Measurements from ENCODE around the gene RPUSD1. TPM values are rescaled to one million over a fixed set of nuclear protein-coding genes. Genes with fewer than 3 reads are reported as not detected.
A peak's percentile ranks its signal among the peaks of the same experiment; 100 is the strongest.

Gene RPUSD1
- total RNA-seq, 3 donors from 2014 or later: 19.8 to 20.0 (median 19.8) TPM

GRCh38 chr16:832652-833336 lies 44.6 kb upstream of the RPUSD1 start:
- Histone ChIP-seq H3K9me3 (peaks cover 19% of the 10 kb centered on the region), H3K4me3 (no peak overlapping the region), H3K36me3 (ENCODE audit: low read depth) (no peaks in the 10 kb centered on the region), H3K4me1 (ENCODE audit: low read depth) (peaks cover 10% of the 10 kb centered on the region)
- ATAC-seq: peak; percentile 84
- intact Hi-C loops (cut with DNase I, micrococcal nuclease): no loop called here
- no peak for TF ChIP-seq CTCF (IDR thresholded peaks at IDR 0.05)
- peak in 2 of 3 donors; percentile 52 to 66 for DNase-seq

DNA sequence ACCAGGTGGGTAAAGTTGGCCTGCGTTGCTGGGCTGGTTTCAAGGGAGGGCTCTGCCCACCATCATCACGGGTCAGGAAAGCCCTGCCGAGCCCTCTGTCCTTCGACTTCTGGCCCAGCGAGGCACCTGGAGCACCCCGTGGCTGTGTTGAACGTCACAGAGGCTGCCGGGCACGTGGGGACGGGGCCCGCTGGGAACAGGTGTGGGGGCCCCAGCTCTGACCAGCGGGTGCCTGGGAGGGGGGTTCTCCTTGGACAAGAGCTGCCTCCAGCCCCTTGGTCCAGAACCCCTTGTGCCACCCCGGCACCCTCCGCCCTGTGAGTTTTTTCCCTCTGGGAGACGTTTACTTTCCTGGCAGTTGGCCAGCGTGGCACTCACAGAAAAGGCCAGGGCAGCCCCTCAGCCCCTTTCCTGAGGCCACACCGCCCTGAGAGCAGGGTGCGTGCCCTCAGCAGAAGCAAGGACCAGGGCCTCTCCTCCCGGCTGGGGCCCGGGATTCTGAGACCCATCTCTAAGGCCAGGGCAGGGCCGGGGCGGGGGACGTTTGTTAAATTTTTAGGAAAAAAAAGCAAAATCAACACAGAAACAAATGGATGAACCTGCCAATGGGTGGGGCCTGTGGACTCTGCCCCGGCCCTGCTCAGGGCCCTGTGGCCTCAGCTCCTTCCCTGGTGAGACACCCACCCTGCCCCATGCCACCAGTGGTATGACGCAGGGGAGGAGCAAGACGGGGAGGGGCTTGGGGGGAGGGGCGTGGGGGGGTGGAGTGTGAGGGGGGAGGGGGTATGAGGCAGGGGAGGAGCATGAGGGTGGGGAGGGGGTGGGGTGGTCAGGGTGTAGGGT lies 43.6 kb upstream of the RPUSD1 start:
- no peak overlapping the region for H3K4me3 ChIP-seq
- H3K4me1 ChIP-seq (ENCODE audit: low read depth): peaks cover 10% of the 10 kb centered on the region
- H3K36me3 ChIP-seq (ENCODE audit: low read depth): no peaks in the 10 kb centered on the region
- intact Hi-C loops (cut with DNase I, micrococcal nuclease): no loop called here
- no peak for TF ChIP-seq CTCF (IDR thresholded peaks at IDR 0.05)
- ATAC-seq: peak; percentile 61
- peaks cover 11% of the 10 kb centered on the region for H3K9me3 ChIP-seq
- DNase-seq: peak in 1 of 3 donors; percentile 14

DNA sequence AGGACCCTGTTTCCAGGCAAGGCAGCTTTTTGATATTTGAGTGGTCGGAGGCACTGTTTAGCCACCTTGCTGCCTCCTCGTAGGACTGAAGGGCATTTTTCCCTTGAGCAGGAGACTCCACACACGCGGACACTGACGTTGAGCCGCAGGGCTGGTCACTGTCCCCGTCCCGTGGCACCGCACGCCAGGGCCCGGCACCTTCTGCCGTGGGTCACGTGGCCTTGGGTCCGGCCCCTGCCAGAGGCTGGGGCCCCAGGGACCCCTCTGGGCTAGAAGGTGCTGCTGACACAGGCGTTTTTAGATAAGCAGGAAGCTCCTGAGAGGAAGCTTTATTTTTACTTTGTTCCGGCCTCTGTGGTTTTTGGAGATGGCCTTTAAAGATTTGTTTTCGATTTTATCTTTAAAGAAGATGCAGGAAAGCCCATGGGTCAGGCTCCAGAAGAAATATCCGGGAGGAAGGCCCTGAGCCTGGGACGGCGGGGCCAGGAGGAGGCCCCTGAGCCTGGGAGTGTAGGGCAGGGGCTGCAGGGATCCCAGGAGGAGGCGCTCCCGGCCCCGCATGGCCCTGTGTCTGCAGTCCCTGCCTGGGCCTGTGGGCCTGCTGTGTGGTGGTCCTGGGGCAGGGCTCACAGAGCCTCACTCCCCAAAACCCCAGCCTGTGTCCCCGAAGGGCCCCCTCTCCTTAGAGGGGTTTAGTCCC lies 42.8 kb upstream of the RPUSD1 start:
- TF ChIP-seq CTCF (IDR thresholded peaks at IDR 0.05): no peak
- Histone ChIP-seq H3K4me1 (ENCODE audit: low read depth) (peaks cover 10% of the 10 kb centered on the region), H3K36me3 (ENCODE audit: low read depth) (no peaks in the 10 kb centered on the region), H3K9me3 (peaks cover 4% of the 10 kb centered on the region), H3K4me3 (no peak overlapping the region)
- ATAC-seq: no peak
- no peak for DNase-seq
- intact Hi-C loops (cut with DNase I, micrococcal nuclease): no loop called here

DNA sequence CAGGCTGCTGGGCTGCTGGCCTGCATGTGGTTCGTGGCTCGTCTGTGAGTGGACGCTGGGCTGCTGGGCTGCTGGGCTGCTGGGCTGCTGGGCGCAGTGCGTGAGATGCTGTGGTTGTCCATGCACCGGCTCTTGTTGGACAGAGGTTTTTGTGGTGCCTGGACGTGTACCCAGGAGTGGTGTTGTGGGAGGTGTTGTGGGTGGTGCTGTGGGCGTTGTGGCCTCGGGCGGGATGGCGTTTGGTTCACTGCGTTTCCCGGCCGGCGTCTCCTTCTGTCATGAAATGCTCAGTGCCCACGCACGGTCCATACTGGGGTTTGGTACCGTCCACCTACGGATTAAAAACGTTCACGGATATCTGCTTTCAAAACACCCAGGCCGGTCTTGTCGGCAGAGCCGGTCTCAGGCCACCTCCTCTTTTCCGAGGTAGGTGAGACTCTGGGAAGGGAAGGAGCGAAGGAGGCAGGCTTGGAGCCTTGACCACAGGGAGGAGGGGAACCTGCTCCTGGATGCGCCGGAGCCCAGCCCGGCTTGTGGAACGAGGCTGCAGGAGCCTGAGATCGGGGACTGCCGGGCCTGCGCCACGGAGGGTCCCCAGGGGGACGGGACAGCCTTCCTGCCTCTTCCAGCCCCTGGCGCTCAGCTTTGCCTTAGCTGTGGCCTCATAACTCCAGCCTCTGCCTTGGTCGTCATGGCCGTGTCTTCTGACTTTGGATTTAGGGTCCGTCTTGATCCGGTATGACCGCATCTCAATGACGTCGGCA lies 42.1 kb upstream of the RPUSD1 start:
- no peaks in the 10 kb centered on the region for H3K9me3 ChIP-seq
- H3K4me3 ChIP-seq: no peak overlapping the region
- DNase-seq (no peak), ATAC-seq (no peak)
- H3K36me3 ChIP-seq (ENCODE audit: low read depth): no peaks in the 10 kb centered on the region
- H3K4me1 ChIP-seq (ENCODE audit: low read depth): peaks cover 10% of the 10 kb centered on the region
- intact Hi-C loops (cut with DNase I, micrococcal nuclease): no loop called here
- TF ChIP-seq CTCF (IDR thresholded peaks at IDR 0.05): no peak

- no peak for ATAC-seq
- intact Hi-C loops (cut with DNase I, micrococcal nuclease): no loop called here
- Histone ChIP-seq H3K4me3 (no peak overlapping the region), H3K36me3 (ENCODE audit: low read depth) (no peaks in the 10 kb centered on the region), H3K9me3 (no peaks in the 10 kb centered on the region), H3K4me1 (ENCODE audit: low read depth) (peaks cover 10% of the 10 kb centered on the region)
- no peak for DNase-seq
- no peak for TF ChIP-seq CTCF (IDR thresholded peaks at IDR 0.05)
These were observed 40.7 kb upstream of the RPUSD1 start for GRCh38 chr16:828891-829290.

Measured in mucosa of descending colon (tissue), 3 donors.